Measurements from ENCODE around the gene APLNR.

GRCh38 chr11:57205041-57205641, 31.9 kb downstream of the APLNR start:
- no peak for TF ChIP-seq EZH2 (IDR thresholded peaks at IDR 0.05; ENCODE audit: borderline replicate concordance, low read length)
- no peak for TF ChIP-seq CTCF (conservative IDR thresholded peaks at IDR 0.05 in 1 of 2, IDR thresholded peaks at IDR 0.05 in 1 of 2; ENCODE audit: extremely low read depth in 1 of 2, insufficient read depth in 1 of 2, low read depth in 1 of 2, low read length in 2 of 2)

All from mammary epithelial cell (primary cell).